ENCODE data around the gene SYNE1. TPM values are rescaled to one million over a fixed set of nuclear protein-coding genes. Genes with fewer than 3 reads are reported as not detected.

Gene SYNE1
- total RNA-seq, 2 experiments from 2014 or later: 74.6 to 140 TPM

DNA sequence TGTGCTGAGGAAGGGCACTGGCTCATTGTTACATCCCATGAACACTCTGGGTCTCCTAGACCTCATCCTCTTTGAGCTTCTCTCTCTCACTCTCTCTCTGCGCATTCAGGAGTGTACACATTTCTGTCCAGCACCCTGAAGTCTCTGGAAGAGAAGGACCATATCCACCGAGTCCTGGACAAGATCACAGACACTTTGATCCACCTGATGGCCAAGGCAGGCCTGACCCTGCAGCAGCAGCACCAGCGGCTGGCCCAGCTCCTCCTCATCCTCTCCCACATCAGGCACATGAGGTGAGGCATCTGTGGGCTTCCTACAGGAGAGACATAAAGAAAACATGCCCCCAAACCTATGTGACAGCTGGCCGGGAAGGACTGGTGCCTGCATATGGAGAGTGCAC lies 542.9 kb downstream of the SYNE1 start:
- no TSS peak for BruUV-seq (replicated peaks)
- CTCF ChIA-PET (ENCODE audit: unreplicated experiment): no interaction called here
- POLR2A ChIA-PET: no interaction called here
- Histone ChIP-seq H3K9me2 (ENCODE audit: insufficient read depth, low read length) (no peaks in the 10 kb centered on the region; the same call in 1 of the 2 replicates), H3K4me3 (ENCODE audit: low read depth, low read length, poor library complexity, severe bottlenecking) (no peak overlapping the region), H4K20me1 (ENCODE audit: insufficient read depth, low read length) (no peaks in the 10 kb centered on the region), H3K79me2 (ENCODE audit: insufficient read depth, low read depth, low read length) (no peaks in the 10 kb centered on the region), H3K9me3 (ENCODE audit: low read length) (no peaks in the 10 kb centered on the region), H2AFZ (ENCODE audit: low read length) (no peak overlapping the region), H3K4me1 (ENCODE audit: insufficient read depth, low read length, poor library complexity, severe bottlenecking) (no peaks in the 10 kb centered on the region), H3K36me3 (ENCODE audit: insufficient read depth, low read length) (no peaks in the 10 kb centered on the region), H3K27ac (ENCODE audit: low read depth, low read length, poor library complexity, severe bottlenecking) (no peak overlapping the region), H3K4me2 (ENCODE audit: low read length) (no peak overlapping the region)
- TF ChIP-seq, protein P1, sequence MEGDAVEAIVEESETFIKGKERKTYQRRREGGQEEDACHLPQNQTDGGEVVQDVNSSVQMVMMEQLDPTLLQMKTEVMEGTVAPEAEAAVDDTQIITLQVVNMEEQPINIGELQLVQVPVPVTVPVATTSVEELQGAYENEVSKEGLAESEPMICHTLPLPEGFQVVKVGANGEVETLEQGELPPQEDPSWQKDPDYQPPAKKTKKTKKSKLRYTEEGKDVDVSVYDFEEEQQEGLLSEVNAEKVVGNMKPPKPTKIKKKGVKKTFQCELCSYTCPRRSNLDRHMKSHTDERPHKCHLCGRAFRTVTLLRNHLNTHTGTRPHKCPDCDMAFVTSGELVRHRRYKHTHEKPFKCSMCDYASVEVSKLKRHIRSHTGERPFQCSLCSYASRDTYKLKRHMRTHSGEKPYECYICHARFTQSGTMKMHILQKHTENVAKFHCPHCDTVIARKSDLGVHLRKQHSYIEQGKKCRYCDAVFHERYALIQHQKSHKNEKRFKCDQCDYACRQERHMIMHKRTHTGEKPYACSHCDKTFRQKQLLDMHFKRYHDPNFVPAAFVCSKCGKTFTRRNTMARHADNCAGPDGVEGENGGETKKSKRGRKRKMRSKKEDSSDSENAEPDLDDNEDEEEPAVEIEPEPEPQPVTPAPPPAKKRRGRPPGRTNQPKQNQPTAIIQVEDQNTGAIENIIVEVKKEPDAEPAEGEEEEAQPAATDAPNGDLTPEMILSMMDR (conservative IDR thresholded peaks at IDR 0.05; ENCODE audit: low read length): no peak
- no peak for TF ChIP-seq EZH2phosphoT487 (IDR thresholded peaks at IDR 0.05; ENCODE audit: borderline replicate concordance, low read depth, low read length)
- DNase-seq (ENCODE audit: low spot score): no peak
- intact Hi-C loops (cut with micrococcal nuclease; ENCODE audit: unreplicated experiment): no loop called here

DNA sequence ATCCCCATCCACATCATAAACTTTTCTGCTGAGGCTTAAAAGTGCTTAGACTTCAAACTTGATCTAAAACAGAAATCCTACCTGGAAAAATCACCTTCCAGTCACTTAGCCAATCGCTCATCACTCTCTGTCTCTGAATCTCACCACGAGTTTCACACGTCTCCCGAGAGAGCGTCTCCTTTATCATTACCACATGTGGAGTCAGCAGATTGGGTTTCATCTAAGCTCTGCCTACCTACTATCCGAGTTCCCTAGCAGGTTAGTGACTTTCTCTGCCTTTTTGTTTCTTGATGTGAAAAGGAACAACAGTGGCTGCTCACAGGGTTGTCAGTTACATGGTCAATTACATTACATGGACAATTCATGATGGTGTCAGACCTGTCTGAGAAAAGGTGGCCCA lies 543.5 kb downstream of the SYNE1 start:
- no peak for DNase-seq (ENCODE audit: low spot score)
- intact Hi-C loops (cut with micrococcal nuclease; ENCODE audit: unreplicated experiment): no loop called here
- Histone ChIP-seq H3K9me3 (ENCODE audit: low read length) (no peaks in the 10 kb centered on the region), H3K4me2 (ENCODE audit: low read length) (no peak overlapping the region), H3K36me3 (ENCODE audit: insufficient read depth, low read length) (no peaks in the 10 kb centered on the region), H3K79me2 (ENCODE audit: insufficient read depth, low read depth, low read length) (no peaks in the 10 kb centered on the region), H4K20me1 (ENCODE audit: insufficient read depth, low read length) (no peaks in the 10 kb centered on the region), H2AFZ (ENCODE audit: low read length) (no peak overlapping the region), H3K4me3 (ENCODE audit: low read depth, low read length, poor library complexity, severe bottlenecking) (no peak overlapping the region), H3K27ac (ENCODE audit: low read depth, low read length, poor library complexity, severe bottlenecking) (no peak overlapping the region), H3K9me2 (ENCODE audit: insufficient read depth, low read length) (no peaks in the 10 kb centered on the region; the same call in 1 of the 2 replicates), H3K4me1 (ENCODE audit: insufficient read depth, low read length, poor library complexity, severe bottlenecking) (no peaks in the 10 kb centered on the region)
- ChIA-PET CTCF (ENCODE audit: unreplicated experiment) (no interaction called here), POLR2A (no interaction called here)
- BruUV-seq (replicated peaks): no TSS peak
- no peak for TF ChIP-seq EZH2phosphoT487 (IDR thresholded peaks at IDR 0.05; ENCODE audit: borderline replicate concordance, low read depth, low read length)
- TF ChIP-seq, protein P1 (conservative IDR thresholded peaks at IDR 0.05; ENCODE audit: low read length): no peak

DNA sequence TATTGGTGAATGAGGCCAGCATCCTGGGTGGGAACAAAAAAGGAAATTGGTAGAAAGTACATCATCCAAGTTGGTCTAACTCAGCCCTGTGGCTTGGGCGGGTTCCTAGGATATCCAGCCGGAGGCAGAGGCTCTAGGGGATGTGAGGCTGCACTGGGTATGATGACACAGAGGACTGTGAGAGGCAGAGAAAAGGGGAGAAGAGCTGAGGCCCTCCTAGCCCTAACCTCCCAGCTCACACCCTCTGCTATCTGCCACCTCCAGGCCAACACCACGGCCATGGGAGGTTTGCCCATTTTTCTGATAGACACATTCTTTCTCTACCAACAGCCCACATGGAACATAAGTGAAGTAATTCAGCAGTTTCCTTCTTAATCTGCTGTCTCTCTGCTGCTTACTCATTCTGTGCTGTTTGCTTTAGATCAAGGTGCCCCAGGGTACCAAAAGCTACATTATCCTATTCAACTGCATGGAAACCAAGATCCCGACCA lies 545.3 kb downstream of the SYNE1 start:
- DNase-seq (ENCODE audit: low spot score): no peak
- Histone ChIP-seq H3K4me1 (ENCODE audit: insufficient read depth, low read length, poor library complexity, severe bottlenecking) (no peaks in the 10 kb centered on the region), H4K20me1 (ENCODE audit: insufficient read depth, low read length) (no peaks in the 10 kb centered on the region), H2AFZ (ENCODE audit: low read length) (no peak overlapping the region), H3K79me2 (ENCODE audit: insufficient read depth, low read depth, low read length) (no peaks in the 10 kb centered on the region), H3K27ac (ENCODE audit: low read depth, low read length, poor library complexity, severe bottlenecking) (no peak overlapping the region), H3K9me3 (ENCODE audit: low read length) (no peaks in the 10 kb centered on the region), H3K4me3 (ENCODE audit: low read depth, low read length, poor library complexity, severe bottlenecking) (no peak overlapping the region), H3K36me3 (ENCODE audit: insufficient read depth, low read length) (no peaks in the 10 kb centered on the region), H3K9me2 (ENCODE audit: insufficient read depth, low read length) (no peaks in the 10 kb centered on the region; the same call in 1 of the 2 replicates), H3K4me2 (ENCODE audit: low read length) (no peak overlapping the region)
- BruUV-seq (replicated peaks): no TSS peak
- POLR2A ChIA-PET: no interaction called here
- TF ChIP-seq EZH2phosphoT487 (IDR thresholded peaks at IDR 0.05; ENCODE audit: borderline replicate concordance, low read depth, low read length): no peak
- TF ChIP-seq, protein P1 (conservative IDR thresholded peaks at IDR 0.05; ENCODE audit: low read length): no peak
- CTCF ChIA-PET (ENCODE audit: unreplicated experiment): no interaction called here
- intact Hi-C loops (cut with micrococcal nuclease; ENCODE audit: unreplicated experiment): no loop called here

Data from OCI-LY7 (cell line).